Muscle of back (tissue), 11 donors: ENCODE measurements around the gene ZBTB7C. TPM values are rescaled to one million over a fixed set of nuclear protein-coding genes. Genes with fewer than 3 reads are reported as not detected.

Source experiments
- DNase-seq, 3 donors: peaks; one replicate each; pipeline versions ENCODE4 v3.0.0 to v3.0.0-alpha.2; 2013
- polyA plus RNA-seq, 10 donors: library from polyadenylated mRNA; unstranded; fragments of 120-200 nt; gene quantifications; one replicate each; pipeline ENCODE4 v1.2.1, GENCODE V29; 2013; ENCODE audit not compliant: insufficient read length in 10 of 10

Gene ZBTB7C
- polyA plus RNA-seq, 10 donors, result 2.6 to 5.8 (median 3.8) TPM

DNA sequence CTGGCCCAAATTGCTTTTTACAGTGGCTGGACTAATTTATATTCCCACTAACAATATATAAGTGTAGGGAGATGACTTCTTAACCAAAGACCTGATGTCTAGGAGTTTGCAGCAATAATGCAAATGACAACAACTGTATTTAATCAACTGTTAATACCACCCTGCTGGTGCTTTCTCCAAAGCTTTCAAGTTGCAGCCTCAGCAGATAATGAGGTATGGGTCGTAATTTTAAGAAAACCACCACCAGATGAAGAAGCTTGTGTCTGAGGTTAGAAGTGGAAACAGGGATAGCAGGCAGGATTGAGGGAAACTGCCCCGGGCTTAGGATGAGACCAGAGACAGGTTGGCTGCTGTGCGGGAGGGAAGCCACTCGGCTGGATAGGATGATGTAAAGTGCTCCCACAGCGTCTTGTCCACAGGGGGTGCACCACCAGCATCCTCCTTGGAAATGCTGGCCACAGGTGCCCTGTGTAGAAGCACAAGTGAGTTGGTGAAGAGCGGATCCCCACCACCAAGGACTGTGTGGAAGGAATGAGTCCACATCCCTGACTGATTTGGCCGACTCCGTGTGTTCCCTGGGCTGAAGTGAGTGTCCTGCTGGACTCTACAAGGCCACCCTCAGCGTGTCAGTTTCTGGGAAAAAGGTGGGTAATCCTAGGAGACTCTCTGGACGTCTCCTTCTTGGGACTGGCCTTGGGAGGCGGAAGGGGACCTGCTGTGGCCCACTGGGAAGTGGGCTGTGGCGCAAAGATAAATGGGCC is 402.6 kb downstream of the ZBTB7C start:
- DNase-seq, result no peak

DNA sequence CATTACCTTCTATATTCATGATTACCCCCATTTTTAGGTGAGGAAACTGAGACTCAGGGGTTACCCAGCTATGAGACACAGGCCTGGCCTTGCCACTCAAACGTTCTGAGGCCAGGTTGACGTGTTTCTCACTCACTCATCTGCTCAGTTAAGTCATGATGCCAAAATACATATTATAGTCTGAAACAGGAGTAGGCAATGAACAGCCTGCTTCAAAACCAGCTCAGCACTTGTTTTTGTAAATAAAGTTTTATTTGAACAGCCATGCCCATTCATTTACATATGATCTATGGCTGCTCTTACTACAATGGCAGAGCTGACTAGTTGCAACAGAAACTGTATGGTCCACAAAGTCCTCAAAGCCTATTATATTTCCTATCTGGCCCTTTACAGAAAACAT is 404.6 kb downstream of the ZBTB7C start:
- DNase-seq, result no peak

DNA sequence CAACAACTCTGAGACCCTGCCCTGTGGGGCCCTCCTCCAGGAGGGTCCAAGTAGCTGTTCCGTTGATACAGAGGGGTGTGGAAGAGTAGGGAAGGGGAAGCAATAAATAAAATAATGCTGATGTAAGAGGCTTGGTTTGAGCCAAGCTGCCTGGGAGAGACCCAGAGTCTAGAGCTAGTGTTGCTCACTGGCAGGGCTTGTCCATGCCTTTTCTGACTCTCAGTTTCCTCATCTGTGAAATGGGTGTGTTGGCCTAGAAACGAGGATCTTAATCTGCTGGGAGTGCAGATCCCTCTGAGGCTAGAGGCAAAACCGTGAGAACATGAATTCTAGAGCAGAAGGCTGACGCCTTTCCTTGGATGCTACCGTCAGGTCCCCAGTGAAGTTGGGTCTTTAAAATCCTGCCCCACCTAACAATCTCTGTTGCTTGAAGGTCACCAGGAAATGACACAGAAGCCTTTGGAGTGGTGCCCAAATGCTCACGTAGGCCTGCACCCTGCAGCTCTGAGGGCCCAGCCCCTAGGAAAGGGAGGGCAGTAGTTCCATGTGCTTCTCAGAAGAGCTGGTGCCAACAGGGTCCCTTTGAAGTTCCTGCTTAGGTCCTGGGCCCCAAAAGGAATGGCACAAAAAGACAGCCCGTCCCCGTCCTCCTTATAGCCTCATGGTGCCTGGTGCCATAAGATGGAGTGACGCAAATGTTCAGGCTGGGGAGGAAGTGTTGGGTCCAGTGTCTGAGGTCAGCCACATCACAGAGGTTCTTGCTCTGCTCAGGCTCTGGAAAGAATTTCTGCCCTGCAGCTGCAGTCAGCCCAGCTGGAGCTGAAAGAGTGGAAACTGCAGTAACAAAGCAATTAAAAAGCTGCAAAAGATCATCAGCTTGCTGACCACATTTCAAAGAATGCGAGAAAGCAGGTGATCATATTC is 405.5 kb downstream of the ZBTB7C start:
- peak in 1 of 3 donors; percentile 55 for DNase-seq

DNA sequence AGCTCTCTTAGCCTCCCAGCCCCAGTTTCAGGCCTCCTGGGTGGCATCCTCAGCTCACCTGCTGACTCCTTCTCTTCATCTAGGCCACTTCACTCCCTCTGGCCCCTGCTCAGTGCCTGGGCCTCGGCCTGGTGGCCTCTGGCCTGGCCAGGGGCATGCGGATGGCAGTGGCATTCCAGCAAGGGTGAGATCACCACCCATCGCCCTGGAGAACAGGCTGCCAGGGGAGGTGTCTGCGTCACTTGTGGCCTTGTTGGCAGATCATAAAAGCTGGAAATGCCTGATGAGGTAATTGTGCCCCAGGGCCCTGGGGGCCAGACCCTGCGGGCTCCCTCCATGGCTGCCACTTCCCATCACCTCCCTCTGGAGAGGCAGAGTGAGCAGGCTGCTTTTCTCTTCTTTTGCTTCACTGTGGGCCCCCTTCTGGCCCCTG is 406.2 kb downstream of the ZBTB7C start:
- DNase-seq, result no peak

DNA sequence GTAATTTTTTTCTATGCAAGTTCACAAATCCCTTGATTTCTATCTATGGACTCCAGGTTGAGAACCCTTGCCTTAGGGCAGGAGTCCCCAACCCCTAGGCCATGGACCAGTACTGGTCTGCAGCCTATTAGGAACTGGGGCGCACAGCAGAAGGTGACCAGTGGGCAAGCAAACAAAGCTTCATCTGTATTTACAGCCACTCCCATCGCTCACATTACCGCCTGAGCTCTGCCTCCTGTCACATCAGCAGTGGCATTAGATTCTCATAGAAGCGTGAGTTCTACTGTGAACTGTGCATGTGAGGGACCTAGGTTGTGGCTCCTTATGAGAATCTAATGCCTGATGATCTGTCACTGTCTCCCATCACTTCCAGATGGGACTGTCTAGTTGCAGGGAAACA is 408.5 kb downstream of the ZBTB7C start:
- DNase-seq, result no peak

DNA sequence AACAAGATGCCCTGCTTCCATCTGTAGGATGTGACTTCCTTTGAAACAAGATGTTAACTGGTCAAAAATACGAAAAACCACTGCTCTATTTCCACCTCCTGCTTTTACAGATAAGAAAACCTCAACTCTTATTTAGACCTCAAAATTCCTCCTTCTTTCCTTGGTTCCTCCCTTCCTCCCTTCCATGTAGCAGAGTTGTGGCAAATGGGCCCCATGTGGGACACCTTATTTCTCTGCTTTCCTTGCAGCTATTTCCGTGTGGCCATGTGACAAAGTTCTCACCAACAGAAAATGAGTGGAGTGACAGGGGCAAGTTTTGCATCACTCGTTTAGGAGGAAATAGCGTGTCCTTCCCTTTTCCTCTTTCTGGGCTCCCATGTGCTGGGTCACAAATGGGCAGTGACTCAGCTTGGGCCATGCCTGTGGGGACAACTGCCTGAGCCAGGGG is 409.4 kb downstream of the ZBTB7C start:
- no peak for DNase-seq

DNA sequence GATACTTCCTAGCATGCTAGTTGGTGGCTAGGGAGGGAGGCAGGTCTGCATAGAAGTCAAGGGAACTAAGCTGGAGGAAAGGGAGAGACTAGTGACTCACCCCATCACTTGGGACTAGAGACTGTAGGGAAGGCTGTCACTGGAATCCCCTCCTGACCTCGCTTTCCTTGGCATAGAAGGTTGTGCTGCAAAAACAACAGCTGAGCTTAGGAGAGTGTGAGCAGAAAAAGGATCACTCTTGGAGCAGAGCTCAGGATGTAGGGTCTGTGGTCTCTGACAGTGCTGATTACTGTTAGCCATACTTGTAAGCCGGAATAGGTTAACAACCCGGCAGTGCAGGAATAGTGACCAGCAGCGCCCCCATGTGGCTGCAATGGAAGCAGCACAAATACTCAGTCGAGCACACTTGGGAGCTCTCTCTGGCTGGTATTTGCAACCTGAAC is 411.8 kb downstream of the ZBTB7C start:
- DNase-seq, result no peak

DNA sequence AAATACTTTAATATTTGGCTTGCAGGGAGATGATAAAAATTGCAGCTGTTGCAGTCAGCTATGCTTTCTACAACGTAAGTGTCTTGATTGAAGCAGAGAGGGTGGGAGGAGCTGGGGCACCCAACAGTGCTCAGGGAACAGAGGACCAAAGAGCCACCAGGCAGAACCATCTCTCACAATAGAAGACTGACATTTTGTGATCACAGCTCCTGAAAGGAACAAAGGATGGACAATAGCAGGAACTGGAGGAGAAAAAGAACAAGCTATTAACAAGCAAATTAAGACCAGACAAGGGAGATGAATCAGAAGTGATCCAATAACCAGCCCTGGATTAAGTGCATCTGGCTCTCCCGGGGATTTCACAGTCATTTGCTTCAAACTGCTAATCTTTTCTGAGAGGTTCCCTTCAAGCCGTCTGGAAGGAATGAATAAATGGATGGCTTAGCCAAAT is 413.1 kb downstream of the ZBTB7C start:
- peak in 1 of 3 donors; percentile 31 for DNase-seq

DNA sequence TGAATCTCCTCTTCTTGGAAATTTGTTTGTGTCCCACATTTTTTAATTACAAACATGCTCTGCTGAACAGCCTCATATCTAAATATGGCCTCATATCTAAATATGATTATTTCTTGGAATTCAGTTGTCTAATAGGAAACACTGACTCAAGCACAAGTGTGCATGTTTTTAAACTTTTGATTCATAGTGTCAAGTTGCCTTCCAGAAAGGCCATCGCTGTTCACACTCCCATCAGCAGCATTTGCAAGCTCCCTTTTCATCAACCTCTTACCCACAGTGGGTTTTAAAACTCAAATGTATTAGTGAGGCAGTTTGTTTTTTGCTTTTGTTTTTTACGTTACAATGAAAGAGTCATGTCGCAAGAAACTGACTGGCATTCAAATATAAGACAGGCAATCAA is 413.5 kb downstream of the ZBTB7C start:
- DNase-seq, result peak in 1 of 3 donors; percentile 24

DNA sequence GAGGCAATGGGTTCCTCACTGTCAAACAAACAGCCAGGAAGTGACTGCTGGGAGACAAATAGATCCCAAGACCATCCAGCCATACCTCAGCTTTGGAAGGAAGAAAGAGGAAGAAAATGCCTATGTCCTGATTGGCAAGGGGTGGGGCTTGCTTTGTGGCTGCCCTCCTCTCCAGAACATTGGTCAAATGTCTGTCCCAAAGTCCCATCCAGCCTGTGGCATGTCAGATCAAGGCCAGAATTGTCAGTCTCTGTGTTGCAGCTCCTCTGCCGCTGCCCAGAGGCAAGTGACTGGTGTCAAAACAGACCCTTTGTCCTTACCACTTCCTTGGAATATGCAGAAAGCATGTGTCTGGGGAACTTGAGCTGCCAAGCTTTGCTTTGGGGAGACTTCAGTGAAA is 415.8 kb downstream of the ZBTB7C start:
- no peak for DNase-seq

DNA sequence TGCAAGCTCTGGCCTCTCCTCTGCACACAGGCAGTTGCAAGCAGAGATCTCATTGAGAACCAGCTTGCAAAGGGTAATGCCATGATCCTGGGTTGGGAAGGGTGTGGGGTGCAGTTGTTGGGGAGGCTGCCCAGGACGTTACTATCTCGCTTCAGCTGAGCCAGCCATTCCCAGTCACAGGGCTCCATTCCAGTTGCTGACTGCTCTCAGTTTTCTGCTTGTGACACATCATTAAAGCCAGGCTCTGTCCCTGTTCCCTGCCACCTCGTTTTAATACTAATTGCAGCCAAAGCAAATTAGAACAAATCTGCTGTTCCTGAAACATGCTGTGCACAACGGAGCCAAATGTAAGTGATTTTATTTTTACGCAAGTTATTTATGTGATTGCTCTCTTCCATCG is 416.2 kb downstream of the ZBTB7C start:
- DNase-seq, result no peak

DNA sequence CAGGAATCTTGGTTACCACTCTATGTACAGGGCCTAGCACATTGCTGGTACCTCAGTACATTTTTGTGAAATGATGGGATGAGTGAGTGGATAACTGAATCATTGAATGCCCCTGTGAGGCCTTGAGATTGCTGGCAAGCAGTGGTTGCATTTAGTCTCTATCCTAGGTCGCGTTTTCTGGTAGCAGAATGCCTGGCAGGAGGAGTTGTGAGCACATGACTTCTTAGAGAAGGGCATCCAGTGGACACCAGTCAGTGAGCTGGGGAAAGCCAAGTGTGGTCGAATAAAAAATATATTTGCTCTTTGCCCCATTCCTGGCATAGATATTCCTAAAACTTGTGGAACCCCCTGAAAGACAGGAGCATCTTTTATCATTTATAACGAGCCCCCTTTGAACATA is 416.9 kb downstream of the ZBTB7C start:
- no peak for DNase-seq

DNA sequence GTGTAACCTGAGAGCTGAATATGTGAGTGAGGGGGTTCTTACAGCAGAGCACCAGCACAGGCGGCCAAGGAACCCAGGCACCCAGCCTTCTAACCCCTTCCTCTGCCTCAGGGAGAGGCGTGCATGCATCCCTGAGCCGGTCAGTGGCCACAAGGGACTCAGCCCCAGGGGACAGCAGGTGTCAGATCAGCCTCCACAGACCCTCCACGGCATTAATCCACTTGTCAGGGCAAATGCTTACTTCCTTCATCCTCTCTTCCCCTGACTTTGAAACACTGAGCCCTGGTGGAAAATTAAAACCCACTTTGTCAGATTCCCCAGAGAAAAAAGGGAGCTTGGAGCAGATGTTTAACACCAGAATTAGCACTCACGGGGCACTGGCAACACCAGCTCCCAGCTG is 418.2 kb downstream of the ZBTB7C start:
- DNase-seq, result no peak

DNA sequence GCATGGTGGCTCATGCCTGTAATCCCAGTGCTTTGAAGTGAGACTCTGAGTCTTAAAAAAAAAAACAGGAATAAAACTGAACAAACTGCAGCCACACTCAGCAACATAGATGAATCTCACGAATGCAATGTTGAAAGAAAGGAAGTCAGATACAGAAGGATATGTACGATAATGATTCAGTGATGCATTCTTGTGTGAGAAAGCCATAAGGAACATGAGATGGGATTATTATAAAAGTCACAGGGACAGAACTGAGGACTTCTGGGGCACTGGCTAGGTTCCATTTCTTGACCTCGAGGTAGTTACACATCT is 421.8 kb downstream of the ZBTB7C start:
- DNase-seq, result no peak

DNA sequence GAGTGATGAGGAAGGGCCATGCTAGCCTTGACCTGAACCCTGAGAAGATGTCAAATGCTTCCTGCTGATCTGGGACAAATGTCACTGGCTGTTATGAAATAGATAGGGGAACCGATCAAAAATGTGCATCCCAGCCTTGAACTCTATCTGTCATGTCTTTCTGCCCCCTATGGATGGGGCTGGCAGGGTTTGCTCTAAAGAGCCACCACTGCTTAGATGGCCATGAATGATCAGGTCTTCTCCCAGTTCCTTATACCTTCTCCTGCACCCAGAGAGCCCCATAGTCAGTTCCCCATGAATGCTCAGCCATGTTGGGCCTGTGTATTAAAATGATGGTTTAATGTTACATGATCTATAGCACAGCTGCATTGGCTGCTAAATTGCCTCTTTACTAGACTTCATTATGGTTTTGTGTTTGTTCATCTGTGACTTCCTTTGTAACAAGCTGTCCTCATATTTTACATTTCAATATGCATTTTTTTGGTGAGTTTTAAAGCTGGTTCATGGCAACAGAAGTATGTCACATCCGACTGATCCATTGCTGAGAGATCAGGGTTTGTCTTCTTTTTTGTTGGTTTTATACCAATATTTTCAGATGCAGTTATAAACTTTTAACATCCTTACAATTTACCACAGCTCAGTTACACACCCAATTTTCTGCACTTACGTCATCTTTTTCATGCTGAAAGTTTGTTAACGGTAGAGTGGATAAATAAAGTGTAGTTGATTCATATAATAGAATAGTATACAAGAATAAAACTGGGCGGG is 422.4 kb downstream of the ZBTB7C start:
- DNase-seq, result peak in 1 of 3 donors; percentile 22

DNA sequence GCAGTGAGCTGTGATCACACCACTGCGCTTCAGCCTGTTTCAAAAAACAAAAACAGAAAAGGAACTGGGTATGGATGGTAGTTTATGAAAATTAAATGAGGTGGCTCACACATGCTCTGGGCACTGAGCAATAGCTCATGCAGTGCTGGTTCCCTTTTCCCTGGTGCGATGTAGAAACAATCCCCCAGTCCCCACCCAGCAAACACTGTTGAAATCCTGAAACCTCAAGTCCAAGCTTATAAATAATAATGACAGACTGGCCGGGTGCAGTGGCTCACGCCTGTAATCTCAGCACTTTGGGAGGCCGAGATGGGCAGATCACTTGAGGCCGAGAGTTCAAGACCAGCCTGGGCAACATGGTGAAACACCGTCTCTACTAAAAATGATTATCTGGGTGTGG is 423.3 kb downstream of the ZBTB7C start:
- DNase-seq, result no peak

DNA sequence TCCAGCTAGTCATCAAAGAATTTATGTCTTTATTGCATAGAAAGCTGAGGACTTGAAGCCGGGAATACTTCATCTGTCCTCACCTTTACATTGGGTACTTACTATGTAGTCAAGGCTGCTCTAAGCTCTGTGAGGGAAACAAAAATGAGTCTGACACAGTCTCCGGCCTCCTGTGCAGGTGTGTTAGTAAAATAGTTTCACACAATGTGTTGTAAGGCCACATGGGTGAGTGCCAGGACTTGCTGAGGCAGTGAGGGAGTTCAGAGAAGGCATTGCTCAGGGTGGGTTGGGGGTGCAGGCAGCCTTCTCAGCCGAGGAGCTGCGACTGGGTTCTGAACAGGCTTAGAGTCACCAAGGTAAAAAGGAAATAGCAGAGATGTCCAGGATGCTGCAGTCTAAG is 424.2 kb downstream of the ZBTB7C start:
- DNase-seq, result no peak

DNA sequence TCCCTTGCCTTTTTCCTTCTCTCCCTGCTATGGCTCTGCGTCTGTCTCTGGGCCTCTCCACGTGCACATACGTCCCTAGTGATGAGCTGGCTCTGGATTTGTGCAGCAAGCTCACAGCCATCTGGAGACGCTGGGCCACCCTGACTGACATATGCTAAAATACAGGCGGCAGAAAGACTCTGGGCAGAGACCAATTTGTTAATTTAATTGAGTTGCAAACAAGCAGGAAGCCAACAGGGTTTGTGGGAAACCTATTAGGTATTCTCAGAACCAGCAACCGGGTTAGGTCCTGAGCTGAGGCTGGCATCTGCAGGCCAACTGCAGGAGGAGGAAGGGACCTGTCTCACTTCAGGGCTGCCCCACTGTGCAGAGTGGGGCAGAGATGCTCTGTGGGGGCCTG is 425.2 kb downstream of the ZBTB7C start:
- no peak for DNase-seq

DNA sequence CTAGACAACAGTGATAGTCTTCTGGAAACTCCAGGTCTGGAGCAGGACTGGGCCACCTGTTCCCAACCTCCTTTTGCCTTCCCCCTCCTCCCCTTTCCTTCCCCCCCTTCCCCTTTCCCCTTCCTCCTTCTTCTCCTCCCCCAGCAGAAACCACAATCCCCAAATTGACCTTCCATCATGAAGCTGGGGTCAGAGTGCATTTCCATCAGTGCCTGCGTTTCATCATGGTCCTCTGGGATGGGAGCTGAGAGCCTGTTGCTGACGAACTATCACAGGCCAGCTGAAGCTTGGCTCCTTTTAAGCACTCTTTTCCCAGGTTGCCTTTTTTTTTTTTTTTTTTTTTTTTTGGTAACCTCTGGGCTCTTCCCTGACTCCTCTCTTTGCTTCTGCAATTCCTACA is 426.1 kb downstream of the ZBTB7C start:
- DNase-seq, result no peak

DNA sequence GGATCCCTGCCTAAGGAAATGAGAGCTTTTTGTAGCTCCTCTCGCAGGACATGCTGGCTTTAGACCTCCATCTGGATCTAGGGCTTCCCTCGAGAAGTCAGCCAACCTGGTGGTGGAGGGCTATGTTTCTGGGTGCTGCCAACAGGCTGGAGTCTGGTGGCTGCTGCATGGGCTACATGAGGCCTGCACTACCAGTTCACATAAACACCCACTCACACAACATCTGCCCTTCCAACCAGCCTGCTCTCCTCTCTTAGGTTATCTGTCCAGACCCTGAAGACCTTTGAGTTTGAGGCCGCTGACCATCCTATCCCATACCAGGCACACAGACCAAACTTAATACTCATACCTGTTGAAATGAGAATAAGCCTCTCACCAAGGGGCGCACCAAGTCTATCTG is 427.4 kb downstream of the ZBTB7C start:
- DNase-seq, result no peak

DNA sequence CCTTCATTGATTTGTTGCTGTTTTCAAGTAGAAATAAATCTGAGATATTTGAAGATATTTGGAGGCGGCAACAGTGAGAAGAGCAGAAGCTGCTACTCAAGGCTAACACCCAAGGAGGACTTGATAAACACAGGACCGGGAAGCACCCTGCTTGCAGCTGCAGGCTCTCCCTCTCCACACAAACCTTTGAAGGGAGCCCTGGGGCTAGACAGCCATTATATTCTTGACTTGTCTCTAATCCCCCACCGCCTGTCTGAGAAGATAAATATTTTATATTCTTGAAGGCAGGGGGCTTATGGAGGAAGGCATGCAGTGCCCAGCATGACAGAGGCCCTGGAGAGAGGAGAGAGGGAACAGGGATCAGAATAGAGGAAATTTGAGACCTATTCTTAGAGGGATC is 427.9 kb downstream of the ZBTB7C start:
- DNase-seq, result no peak

DNA sequence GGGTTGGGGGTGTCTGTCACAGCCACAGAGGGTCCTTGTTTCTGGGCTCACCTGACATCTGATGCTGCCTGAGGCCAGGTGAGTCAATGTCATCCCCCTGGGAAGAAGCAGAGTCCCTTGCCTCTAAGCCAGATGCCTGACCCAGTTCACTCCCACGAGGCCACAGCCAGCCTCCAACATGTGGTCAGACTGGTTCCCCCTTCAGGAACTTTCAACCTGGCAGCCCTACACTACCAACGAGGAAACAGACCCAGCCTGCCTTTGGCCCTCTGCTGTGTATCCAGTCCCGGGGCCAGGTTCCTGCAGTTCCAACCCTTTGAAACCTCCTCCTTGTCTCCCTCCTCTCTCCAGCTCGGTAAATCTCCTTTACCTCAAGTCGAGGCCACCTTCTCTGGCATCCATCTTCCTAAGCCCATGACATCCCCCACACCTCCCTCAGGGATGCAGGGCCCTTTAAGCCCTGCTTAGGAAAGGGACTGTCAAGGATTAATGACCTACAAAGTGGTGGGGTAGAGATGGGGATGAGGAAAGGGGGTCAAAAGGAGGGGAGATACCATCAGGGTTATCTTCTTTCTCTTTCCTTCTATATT is 429.5 kb downstream of the ZBTB7C start:
- DNase-seq, result no peak
